ENCODE measurements around the gene CDKL1.

CDKL1 gene

GRCh38 chr14:50359631-50360030, 37.0 kb downstream of the CDKL1 start:
- TF ChIP-seq NFIC (IDR thresholded peaks at IDR 0.05) (no peak), EGR1 (IDR thresholded peaks at IDR 0.05) (no peak), REST (IDR thresholded peaks at IDR 0.05; ENCODE audit: low read depth) (no peak), RAD21 (IDR thresholded peaks at IDR 0.05; ENCODE audit: low read depth) (no peak), EP300 (IDR thresholded peaks at IDR 0.05; ENCODE audit: borderline replicate concordance) (no peak), TEAD4 (IDR thresholded peaks at IDR 0.05) (no peak), FOXM1 (IDR thresholded peaks at IDR 0.05; ENCODE audit: borderline replicate concordance, low read depth) (no peak), CREB1 (IDR thresholded peaks at IDR 0.05; ENCODE audit: low read depth) (no peak), TAF1 (IDR thresholded peaks at IDR 0.05; ENCODE audit: low read depth) (no peak)

GRCh38 chr14:50357753-50358395, 38.8 kb downstream of the CDKL1 start:
- no peak for TF ChIP-seq CREB1 (IDR thresholded peaks at IDR 0.05; ENCODE audit: low read depth)
- TF ChIP-seq YY1 (IDR thresholded peaks at IDR 0.05; ENCODE audit: low read depth), result no peak
- TF ChIP-seq TAF1 (IDR thresholded peaks at IDR 0.05; ENCODE audit: low read depth), result no peak
- no peak for TF ChIP-seq RAD21 (IDR thresholded peaks at IDR 0.05; ENCODE audit: low read depth)
- TF ChIP-seq USF1 (IDR thresholded peaks at IDR 0.05), result no peak
- TF ChIP-seq TEAD4 (IDR thresholded peaks at IDR 0.05), result no peak
- TF ChIP-seq MAX (IDR thresholded peaks at IDR 0.05), result no peak
- no peak for TF ChIP-seq REST (IDR thresholded peaks at IDR 0.05; ENCODE audit: low read depth)
- no peak for TF ChIP-seq EP300 (IDR thresholded peaks at IDR 0.05; ENCODE audit: borderline replicate concordance)

GRCh38 chr14:50357124-50357523, 39.6 kb downstream of the CDKL1 start:
- TF ChIP-seq MAX (IDR thresholded peaks at IDR 0.05) (no peak), REST (IDR thresholded peaks at IDR 0.05; ENCODE audit: low read depth) (no peak), TAF1 (IDR thresholded peaks at IDR 0.05; ENCODE audit: low read depth) (no peak)

GRCh38 chr14:50355692-50356091, 41.0 kb downstream of the CDKL1 start:
- TF ChIP-seq REST (IDR thresholded peaks at IDR 0.05; ENCODE audit: low read depth) (no peak), EP300 (IDR thresholded peaks at IDR 0.05; ENCODE audit: borderline replicate concordance) (no peak), EGR1 (IDR thresholded peaks at IDR 0.05) (no peak), CEBPB (IDR thresholded peaks at IDR 0.05) (no peak), USF1 (IDR thresholded peaks at IDR 0.05) (no peak), ZBTB7A (IDR thresholded peaks at IDR 0.05; ENCODE audit: low read depth) (no peak), TAF1 (IDR thresholded peaks at IDR 0.05; ENCODE audit: low read depth) (no peak), RAD21 (IDR thresholded peaks at IDR 0.05; ENCODE audit: low read depth) (no peak), TEAD4 (IDR thresholded peaks at IDR 0.05) (no peak), YY1 (IDR thresholded peaks at IDR 0.05; ENCODE audit: low read depth) (no peak), TCF12 (IDR thresholded peaks at IDR 0.05; ENCODE audit: low read depth) (no peak), FOXM1 (IDR thresholded peaks at IDR 0.05; ENCODE audit: borderline replicate concordance, low read depth) (no peak), MAX (IDR thresholded peaks at IDR 0.05) (no peak), NFIC (IDR thresholded peaks at IDR 0.05) (no peak)
